GM18499 (cell line): ENCODE results near the gene BTBD16.

ENCODE experiments used
- ATAC-seq: cut with Tn5 transposase; IDR thresholded peaks from one replicate; pipeline ENCODE4 v1.9.1; 2021; ENCODE audit warnings: moderate number of reproducible peaks; ENCODE audit not compliant: insufficient read depth, unreplicated experiment

The BTBD16 gene

DNA sequence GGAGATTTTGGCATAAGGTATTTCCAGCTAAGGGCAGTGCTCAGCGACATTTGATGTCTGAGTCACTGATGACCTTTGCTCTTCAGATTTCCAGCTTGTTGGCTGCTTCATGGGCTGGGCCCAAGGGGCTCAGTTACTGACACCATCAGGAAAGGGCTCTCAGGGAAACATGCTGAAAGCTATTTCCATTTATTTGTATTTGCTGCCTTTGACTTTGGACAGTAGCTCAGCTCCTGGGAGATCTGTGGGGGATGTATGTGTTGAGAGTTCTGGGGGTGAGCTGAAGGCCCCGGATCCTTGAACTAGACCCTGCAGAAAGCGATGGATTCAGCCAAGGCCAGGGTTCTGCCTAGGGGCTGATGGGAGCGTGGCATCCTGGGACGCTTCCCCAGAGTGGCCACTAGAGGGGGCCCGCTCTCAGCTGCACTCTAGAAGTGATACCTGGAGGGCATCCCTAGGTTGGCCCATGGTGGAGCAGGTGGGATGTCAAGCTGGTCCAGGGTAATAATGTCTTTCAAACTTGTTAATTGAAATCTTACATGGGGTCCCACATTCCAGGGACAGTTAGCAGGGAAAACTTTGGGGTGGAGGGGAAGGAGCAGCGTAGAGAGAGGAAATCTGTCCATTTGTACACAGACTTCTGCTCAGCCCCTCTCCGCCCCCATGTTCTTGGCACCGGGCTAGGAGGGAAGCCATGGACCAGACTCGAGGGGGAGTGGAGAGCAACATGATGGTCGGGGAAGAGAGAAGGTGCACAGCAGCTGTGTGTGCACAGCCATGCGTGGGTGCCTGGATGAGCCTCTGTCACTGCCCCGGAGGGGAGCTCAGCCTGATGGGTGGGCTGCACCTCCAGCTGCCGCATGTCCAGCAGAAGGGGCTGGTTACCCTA lies 3.0 kb upstream of the BTBD16 start:
- no peak for ATAC-seq

- ATAC-seq: no peak
Measured at GRCh38 chr10:122269059-122269687, 1.9 kb upstream of the BTBD16 start.

GRCh38 chr10:122273966-122274545 lies 3.0 kb downstream of the BTBD16 start:
- ATAC-seq: no peak

DNA sequence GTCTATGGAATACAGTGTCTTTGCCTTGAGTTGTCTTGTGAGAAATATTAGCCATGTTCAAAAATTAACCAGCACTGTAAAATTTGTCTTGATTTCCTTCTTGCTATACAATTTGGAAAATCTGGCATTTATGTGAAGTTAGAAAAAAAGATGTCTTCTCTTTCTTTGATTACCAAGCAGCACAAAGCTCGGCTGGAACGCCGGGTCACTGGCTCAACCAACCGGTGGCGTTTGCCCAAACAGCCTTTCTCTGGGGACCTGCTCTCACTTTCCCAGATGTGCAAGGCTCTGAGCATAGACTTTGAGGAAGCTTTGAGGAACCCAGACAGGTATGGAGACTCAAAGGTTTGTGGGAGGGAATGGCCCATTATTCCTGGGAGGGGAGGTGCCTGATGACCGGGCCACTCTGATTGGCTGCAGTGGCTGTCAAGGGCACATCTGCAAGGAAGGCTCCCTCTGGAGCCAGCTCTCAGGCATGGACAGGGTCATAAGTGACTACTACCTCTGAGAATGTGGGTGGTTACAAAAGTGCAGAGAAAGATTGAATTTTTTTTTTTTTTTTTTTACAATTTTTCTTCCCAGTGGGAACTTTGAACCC lies 5.6 kb downstream of the BTBD16 start:
- ATAC-seq: no peak

GRCh38 chr10:122277526-122278136 lies 6.5 kb downstream of the BTBD16 start:
- no peak for ATAC-seq

DNA sequence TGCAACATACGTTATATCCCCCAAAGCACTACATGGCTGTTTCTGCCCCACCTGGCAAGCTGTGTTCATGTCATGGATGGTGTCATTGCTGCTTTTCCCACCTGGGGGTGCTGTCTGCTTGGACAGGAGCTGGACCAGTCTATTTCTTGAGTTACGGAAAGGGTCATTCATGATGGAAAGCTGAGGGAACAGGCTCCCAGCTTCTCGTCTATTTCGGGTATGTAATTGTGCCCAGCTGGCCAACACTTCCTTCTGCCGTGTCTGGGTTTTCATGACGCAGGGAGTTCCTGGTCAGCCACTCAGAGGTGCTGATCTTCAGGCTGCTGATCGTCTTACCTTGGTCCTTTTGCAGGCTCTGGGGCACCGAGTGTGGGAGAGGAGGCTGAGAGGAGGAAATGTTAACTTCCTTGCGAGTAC lies 8.6 kb downstream of the BTBD16 start:
- no peak for ATAC-seq

DNA sequence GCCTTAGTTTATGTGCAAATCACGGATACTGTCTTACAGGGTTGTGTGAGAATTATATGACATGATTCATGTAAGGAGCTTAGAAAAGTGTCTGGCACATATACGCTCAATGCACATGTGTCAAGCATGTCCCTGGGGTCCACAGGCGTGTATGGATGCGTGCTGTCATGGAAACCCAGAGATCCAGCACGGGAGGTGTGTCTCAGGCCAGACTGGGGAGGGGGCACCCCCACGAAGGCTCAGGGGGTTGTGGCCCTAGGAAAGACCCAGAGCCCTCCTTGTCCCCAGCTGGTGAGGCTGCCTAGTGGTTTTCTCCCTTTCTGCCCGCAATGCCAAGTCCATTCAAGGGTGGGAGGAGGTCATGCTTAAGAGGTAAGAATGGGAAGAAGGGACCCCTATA lies 9.1 kb downstream of the BTBD16 start:
- no peak for ATAC-seq

DNA sequence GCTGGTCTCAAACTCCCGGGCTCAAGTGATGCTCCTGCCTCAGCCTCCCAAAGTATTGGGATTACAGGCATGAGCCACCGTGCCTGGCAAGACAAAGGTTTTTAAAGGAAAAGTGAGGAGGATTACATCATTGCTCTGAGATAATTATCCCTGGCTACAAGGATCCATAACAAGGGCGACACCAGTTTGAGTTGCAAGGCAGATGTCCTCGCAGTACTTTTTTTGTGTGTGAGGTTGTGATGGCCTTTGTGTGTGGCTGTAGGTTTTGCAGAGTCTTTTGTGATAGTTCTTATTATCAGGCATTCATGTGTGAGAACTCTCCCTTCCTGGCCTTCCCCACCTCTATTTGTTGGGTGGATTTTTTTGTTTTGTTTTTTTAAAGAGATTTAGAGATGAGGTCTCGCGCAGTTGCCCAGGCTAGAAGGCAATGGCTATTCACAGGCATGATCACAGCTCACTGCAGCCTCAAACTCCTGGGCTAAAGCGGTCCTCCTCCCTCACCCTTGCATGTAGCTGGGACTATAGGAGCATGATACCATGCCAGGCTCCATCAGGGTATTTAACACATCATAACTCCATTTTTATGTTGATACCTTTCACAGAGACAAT lies 10.0 kb downstream of the BTBD16 start:
- no peak for ATAC-seq

GRCh38 chr10:122281751-122282150 lies 10.7 kb downstream of the BTBD16 start:
- ATAC-seq: no peak

DNA sequence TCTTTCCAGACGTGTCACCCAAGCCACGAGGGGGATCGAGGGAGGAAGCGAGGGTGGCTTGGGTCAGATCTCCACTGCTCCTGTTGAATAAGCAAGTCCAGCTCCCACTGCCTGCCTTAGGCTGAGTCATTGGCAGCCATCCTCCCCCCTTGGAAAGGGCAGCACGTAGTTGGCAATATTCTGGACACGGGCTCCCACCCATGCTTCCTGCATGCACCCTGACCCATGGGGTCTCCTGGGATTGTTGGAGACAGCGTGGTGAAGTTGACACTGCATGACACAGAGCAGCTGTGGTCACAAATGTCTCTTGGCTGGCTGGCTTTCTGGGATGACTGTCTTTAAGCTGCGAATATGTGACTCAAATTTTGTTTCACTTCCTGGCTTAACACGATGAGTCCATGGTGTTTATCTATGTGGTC lies 11.2 kb downstream of the BTBD16 start:
- ATAC-seq: no peak

- ATAC-seq: no peak
Measured at GRCh38 chr10:122282909-122283308, 11.8 kb downstream of the BTBD16 start.

DNA sequence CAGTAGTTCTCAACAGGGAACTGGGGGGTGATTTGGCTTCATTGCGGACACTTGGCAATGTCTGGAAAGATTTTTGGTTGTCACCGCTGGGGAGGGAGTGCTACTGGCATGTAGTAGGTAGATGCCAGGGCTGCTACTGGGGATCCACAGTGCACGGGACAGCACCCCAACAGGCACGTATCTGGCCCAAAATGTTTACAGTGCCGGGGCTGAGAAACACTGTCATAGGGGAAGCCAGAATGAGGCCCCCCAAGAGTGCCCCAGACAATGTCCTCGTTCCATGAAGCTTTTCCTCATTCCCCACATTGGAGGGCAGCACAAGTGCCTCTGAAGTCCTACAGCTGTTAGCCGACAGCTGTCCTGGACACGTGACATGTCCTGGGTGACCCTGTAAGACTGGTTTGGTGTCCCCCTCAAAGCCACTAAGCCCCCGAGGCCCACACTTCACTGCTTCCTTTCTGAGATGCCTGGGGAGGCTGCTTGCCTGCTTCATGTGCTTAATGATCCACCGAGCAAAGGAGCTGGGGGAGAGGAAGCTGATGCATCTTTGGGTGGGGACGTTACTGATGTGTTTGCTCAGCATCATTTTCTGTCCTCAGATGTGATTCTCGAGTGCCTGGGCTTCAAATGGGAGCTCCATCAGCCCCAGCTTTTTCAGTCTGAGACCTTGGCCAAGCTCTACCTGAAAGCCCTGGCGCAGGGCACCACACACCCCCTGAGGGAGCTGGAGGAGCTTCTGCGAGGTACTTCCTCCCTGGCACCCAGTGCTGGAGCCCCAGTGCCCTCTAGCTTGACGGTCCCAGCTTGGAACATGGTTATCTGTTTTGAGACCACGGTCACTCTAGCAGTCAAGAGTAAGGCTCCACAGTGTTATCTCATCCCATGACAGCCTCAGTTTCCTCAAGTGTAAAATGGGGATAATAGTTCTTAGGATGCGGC lies 14.7 kb downstream of the BTBD16 start:
- no peak for ATAC-seq

DNA sequence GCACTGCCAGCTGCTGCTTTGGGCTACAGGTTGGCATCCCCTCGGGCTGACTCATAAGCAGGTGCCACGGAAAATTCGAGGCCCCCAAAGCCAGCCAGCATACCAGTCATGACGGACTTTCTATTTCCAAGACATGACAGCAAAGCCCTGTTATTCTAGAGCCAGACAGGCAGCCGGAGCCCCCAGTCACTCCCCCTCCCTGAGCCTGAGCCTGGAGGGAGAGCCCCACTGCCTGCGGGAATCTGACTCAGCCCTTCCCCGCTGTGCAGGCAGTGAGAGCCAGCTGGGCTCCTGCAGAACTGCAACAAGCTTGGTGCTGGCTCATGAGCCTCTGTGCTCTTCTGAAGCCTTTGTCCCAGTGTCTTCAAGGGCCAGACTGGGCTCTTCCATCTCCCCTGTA lies 15.8 kb downstream of the BTBD16 start:
- ATAC-seq: no peak

DNA sequence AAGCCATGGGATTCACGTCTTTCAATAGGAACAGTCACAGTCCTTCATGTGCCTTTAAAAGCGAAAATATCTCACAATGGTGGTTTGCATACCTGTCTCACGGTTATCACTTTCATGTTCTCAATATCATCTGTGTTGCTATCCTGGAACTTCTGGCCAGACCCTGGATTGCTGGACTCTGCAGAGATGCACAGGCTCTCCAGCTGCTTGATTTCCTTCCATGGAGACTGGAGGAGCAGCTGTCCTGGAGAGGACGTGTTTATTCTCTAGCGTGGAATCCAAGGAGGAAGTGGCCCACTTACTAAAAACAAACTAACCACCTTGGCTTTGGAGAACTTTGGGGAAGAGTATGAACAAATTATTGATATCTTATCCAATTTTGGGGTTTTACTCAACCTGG lies 16.5 kb downstream of the BTBD16 start:
- ATAC-seq: no peak

DNA sequence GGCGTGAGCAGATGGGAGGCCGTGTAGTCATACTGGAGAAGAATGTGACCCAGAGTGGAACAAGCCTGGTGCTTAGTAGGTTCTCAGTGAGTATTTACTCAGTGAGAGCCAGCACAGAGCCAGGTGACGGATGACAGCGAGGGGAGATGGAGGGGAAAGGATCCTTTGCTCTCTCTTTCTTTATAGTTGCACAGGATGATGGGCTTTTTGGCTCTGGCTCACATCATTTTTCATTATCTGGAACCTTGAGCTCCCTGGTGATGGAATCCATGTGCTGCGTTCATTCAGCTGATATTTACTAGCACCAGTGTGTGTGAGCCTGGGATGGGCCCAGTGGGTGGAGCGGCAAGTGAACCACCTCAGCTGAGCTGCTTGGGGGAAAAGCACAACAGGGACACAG lies 17.2 kb downstream of the BTBD16 start:
- ATAC-seq: no peak

DNA sequence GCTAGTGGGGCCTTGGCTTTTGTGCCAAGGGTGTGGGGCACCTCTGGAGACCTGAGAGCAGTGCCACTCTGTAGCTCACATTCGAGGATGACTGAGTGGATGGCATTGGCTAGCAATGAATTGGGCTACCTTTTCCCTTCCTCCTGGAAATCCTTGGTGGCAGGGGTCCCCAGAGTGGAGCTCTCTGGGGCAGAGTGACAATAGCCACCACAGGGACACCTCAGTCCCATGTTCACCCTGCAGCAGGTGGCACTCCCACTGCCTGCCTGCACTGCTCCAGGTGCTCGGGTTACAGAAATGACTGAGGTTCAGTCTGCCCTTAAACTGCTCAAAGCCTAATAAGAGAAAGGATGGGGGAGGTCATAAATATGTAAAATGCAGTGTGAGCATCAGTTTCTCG lies 17.8 kb downstream of the BTBD16 start:
- ATAC-seq: no peak

GRCh38 chr10:122290334-122290733 lies 19.2 kb downstream of the BTBD16 start:
- no peak for ATAC-seq

GRCh38 chr10:122290833-122291532 lies 19.9 kb downstream of the BTBD16 start:
- ATAC-seq: no peak

DNA sequence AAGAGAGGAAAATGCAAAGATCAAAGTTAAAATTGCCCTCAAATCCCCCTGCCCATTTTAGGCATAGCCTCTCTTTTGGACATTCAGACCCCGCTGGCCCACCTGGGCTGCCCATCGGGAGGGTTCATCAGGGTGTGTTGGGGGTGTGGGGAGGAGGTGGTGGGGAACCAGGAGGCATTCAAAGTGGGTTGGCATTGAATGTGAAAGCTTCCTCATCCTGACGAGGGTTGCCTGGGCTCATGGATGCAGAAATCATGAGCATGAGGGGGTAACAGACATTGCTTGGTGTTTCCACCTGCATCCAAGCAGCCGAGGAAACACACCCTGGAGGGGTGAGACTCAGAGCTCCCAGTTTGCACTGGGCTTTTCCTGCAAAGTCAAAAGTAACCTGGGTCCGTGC lies 20.6 kb downstream of the BTBD16 start:
- no peak for ATAC-seq
